K562 (cell line): ENCODE results near the gene CACNB2. TPM values are rescaled to one million over a fixed set of nuclear protein-coding genes. Genes with fewer than 3 reads are reported as not detected.
A peak's percentile ranks its signal among the peaks of the same experiment; 100 is the strongest.

ENCODE experiments used
- ESRRA ChIP-seq: fragments of 450-650 bp; IDR thresholded peaks from 2 replicates; pipeline ENCODE4 v1.6.1; 2014; ENCODE audit warnings: low read depth, mild to moderate bottlenecking, moderate library complexity, borderline replicate concordance
- GATAD2A ChIP-seq: fragments of 450-650 bp; IDR thresholded peaks from 2 replicates; pipeline ENCODE4 v1.6.1; 2017
- POLR2AphosphoS5 ChIP-seq: IDR thresholded peaks from 2 replicates; pipeline ENCODE4 v1.6.1; 2011; ENCODE audit warnings: mild to moderate bottlenecking, low read depth, low read length, moderate library complexity; ENCODE audit not compliant: control insufficient read depth, insufficient read depth
- TAF1 ChIP-seq: IDR thresholded peaks from 2 replicates; pipeline ENCODE4 v1.6.1; 2011; ENCODE audit warnings: mild to moderate bottlenecking, low read length, moderate library complexity; ENCODE audit not compliant: insufficient read depth, control insufficient read depth, severe bottlenecking; ENCODE audit errors: extremely low read depth
- TCF7 ChIP-seq: sonication (generic); IDR thresholded peaks from 2 replicates; pipeline ENCODE4 v1.6.1; 2016; ENCODE audit warnings: antibody characterized with exemption, borderline replicate concordance
- TRIM28 ChIP-seq: fragments of 450-650 bp; IDR thresholded peaks from 2 replicates; pipeline ENCODE4 v1.6.1; 2017
- polyA plus RNA-seq, 8 experiments: library from polyadenylated mRNA; depleted of rRNA in 4 of 8; stranded (reverse) in 5 of 8; unstranded in 3 of 8; fragments of >200 nt; fragmentation: Nextera tagmentation in 2 of 8; fragmentation: Illumina TruSeq in 1 of 8; extraction: Ambion mirVana in 2 of 8; extraction: Trizol in 1 of 8; gene quantifications; 2 replicates each; pipeline versions ENCODE4 v1.2.1 to v1.2.3, GENCODE V29; 2011 to 2014; ENCODE audit warnings: inconsistent platforms in 1 of 8, missing spikeins in 1 of 8
- total RNA-seq, 7 experiments: library from RNA; depleted of rRNA in 6 of 7; stranded (reverse); fragments of >200 nt in 6 of 7; fragmentation: Illumina TruSeq in 2 of 7; extraction: Trizol in 2 of 7; gene quantifications; 2 replicates each; pipeline versions ENCODE4 v1.2.1 to v1.2.3, GENCODE V29; 2011 to 2021; ENCODE audit warnings: low replicate concordance in 1 of 7
- TF ChIP-seq, protein P1 (sequence below), 3 experiments: IDR thresholded peaks in 2 of 3; conservative IDR thresholded peaks in 1 of 3; 2 replicates each; pipeline ENCODE4 v1.5.1; 2011 to 2012; ENCODE audit warnings: low read length in 3 of 3, mild to moderate bottlenecking in 3 of 3, control low read depth in 2 of 3, improper control_type of control experiment in 1 of 3, inconsistent platforms in 1 of 3, low read depth in 1 of 3, mixed read lengths in 1 of 3, moderate library complexity in 1 of 3; ENCODE audit not compliant: insufficient read depth in 2 of 3
- TF ChIP-seq, protein P2 (sequence below), 2 experiments: IDR thresholded peaks; 2 replicates each; pipeline ENCODE4 v1.6.1; 2012; ENCODE audit warnings: improper control_type of control experiment in 2 of 2, low read depth in 2 of 2, low read length in 2 of 2, borderline replicate concordance in 1 of 2

CACNB2 gene
- total and polyA plus RNA-seq, 9 of the 15 experiments (the other 6 are each of a cell fraction or from before 2014, with no cell fraction given) = 1.8 to 2.2 TPM; not detected in 7

DNA sequence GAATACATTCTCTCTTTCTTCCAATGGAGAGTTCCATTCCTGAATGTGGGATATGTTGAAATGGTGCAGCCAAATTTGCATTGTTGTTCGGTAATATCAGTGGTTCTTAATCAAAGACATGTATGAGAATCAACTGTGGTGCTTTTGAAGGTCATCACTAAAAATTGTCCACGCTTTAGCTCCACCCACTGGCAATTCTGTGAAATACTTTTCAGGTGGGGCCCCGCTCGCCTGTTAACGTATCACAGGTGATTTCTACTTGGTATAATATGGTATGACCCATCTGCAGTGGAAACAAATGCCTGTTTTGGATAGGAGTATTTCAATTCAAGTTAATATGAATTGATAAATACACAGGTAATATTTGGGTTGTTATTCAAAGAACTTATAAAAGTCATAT is 332.8 kb downstream of the CACNB2 start (continued):
- TF ChIP-seq TAF1 (no peak), POLR2AphosphoS5 (no peak), TCF7 (no peak), GATAD2A (no peak), ESRRA (0 out of 2 replicates have a peak, but pooled peaks have one; percentile 13), TRIM28 (no peak)
- TF ChIP-seq, protein P1, sequence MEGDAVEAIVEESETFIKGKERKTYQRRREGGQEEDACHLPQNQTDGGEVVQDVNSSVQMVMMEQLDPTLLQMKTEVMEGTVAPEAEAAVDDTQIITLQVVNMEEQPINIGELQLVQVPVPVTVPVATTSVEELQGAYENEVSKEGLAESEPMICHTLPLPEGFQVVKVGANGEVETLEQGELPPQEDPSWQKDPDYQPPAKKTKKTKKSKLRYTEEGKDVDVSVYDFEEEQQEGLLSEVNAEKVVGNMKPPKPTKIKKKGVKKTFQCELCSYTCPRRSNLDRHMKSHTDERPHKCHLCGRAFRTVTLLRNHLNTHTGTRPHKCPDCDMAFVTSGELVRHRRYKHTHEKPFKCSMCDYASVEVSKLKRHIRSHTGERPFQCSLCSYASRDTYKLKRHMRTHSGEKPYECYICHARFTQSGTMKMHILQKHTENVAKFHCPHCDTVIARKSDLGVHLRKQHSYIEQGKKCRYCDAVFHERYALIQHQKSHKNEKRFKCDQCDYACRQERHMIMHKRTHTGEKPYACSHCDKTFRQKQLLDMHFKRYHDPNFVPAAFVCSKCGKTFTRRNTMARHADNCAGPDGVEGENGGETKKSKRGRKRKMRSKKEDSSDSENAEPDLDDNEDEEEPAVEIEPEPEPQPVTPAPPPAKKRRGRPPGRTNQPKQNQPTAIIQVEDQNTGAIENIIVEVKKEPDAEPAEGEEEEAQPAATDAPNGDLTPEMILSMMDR (IDR thresholded peaks at IDR 0.05 in 2 of 3, conservative IDR thresholded peaks at IDR 0.05 in 1 of 3; ENCODE audit: insufficient read depth in 2 of 3, low read depth in 1 of 3, low read length in 3 of 3) = peak; percentile 14 to 47 (median 47); a peak in 5 of 6 replicates
- TF ChIP-seq, protein P2, sequence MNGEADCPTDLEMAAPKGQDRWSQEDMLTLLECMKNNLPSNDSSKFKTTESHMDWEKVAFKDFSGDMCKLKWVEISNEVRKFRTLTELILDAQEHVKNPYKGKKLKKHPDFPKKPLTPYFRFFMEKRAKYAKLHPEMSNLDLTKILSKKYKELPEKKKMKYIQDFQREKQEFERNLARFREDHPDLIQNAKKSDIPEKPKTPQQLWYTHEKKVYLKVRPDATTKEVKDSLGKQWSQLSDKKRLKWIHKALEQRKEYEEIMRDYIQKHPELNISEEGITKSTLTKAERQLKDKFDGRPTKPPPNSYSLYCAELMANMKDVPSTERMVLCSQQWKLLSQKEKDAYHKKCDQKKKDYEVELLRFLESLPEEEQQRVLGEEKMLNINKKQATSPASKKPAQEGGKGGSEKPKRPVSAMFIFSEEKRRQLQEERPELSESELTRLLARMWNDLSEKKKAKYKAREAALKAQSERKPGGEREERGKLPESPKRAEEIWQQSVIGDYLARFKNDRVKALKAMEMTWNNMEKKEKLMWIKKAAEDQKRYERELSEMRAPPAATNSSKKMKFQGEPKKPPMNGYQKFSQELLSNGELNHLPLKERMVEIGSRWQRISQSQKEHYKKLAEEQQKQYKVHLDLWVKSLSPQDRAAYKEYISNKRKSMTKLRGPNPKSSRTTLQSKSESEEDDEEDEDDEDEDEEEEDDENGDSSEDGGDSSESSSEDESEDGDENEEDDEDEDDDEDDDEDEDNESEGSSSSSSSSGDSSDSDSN (IDR thresholded peaks at IDR 0.05; ENCODE audit: borderline replicate concordance in 1 of 2, low read depth in 2 of 2, low read length in 2 of 2) = no peak
